Osteoblast (primary cell): ENCODE results near the gene B4GALT1. TPM values are rescaled to one million over a fixed set of nuclear protein-coding genes. Genes with fewer than 3 reads are reported as not detected.

Experiments used
- DNase-seq: peaks from one replicate; pipeline ENCODE4 v3.0.0; 2011; ENCODE audit warnings: low spot score, mixed read lengths; ENCODE audit not compliant: insufficient read length; ENCODE audit errors: missing footprints
- H2AFZ ChIP-seq: 2 replicates; pipeline ENCODE4 v1.6.0; 2011; ENCODE audit warnings: mild to moderate bottlenecking, low read length
- H3K27ac ChIP-seq: 2 replicates; pipeline ENCODE4 v1.5.1; 2011; ENCODE audit warnings: mild to moderate bottlenecking, low read depth, low read length, moderate library complexity
- H3K27me3 ChIP-seq: 2 replicates; pipeline ENCODE4 v1.6.0; 2012; ENCODE audit warnings: mild to moderate bottlenecking, control low read depth, inconsistent platforms, low read length, moderate library complexity; ENCODE audit not compliant: insufficient read depth
- H3K36me3 ChIP-seq: 2 replicates; pipeline ENCODE4 v1.5.1; 2011; ENCODE audit warnings: mild to moderate bottlenecking, low read length, control low read depth, moderate library complexity; ENCODE audit not compliant: insufficient read depth
- H3K4me1 ChIP-seq: 2 replicates; pipeline ENCODE4 v1.5.1; 2011; ENCODE audit warnings: mild to moderate bottlenecking, low read length, control low read depth, moderate library complexity; ENCODE audit not compliant: insufficient read depth
- H3K4me2 ChIP-seq: 2 replicates; pipeline ENCODE4 v1.6.0; 2011; ENCODE audit warnings: mild to moderate bottlenecking, low read length; ENCODE audit not compliant: insufficient read depth
- H3K4me3 ChIP-seq: fragments of 200-600 bp; sonication (generic); 3 replicates; pipeline ENCODE4 v1.5.1; 2012; ENCODE audit warnings: mild to moderate bottlenecking, low read length, inconsistent platforms; ENCODE audit not compliant: insufficient read depth
- H3K79me2 ChIP-seq: 2 replicates; pipeline ENCODE4 v1.6.0; 2012; ENCODE audit warnings: mild to moderate bottlenecking, low read length, control low read depth, inconsistent platforms; ENCODE audit not compliant: insufficient read depth
- H3K9me3 ChIP-seq: 2 replicates; pipeline ENCODE4 v1.5.1; 2011; ENCODE audit warnings: low read depth, low read length, control low read depth
- H4K20me1 ChIP-seq: 2 replicates; pipeline ENCODE4 v1.6.0; 2012; ENCODE audit warnings: mild to moderate bottlenecking, low read length, control low read depth; ENCODE audit not compliant: insufficient read depth
- total RNA-seq: library from RNA; depleted of rRNA; stranded (reverse); fragments of >200 nt; gene quantifications from 2 replicates; pipeline ENCODE4 v1.2.3, GENCODE V29; 2012
- TF ChIP-seq, protein P1 (sequence below): IDR thresholded peaks from 2 replicates; pipeline ENCODE4 v1.5.1; 2011; ENCODE audit warnings: mild to moderate bottlenecking, low read depth, low read length, moderate library complexity; ENCODE audit errors: extremely low read depth

The B4GALT1 gene
- total RNA-seq, 1 donor: 63.7 TPM

DNA sequence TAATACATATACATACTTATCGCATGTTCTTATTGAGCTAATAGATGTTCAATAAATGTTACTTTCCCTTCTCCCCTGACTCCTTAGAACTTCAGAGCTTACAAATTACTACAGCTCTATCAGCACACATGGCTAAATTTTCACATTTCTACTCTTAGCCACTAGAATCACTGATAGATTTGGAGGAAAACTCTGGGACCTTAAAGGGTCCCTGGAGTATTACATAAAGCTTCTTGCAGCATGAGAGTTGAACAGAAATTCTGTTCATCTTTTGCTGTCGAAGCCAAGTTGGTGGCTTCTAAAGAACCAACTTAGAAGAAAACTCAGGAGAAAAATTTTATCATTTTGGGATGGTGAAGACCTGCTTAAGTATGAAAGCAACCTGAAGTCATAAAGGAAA lies 15.5 kb downstream of the B4GALT1 start:
- H3K36me3 ChIP-seq: peaks cover 10% of the 10 kb centered on the region
- H3K4me1 ChIP-seq: peaks cover 42% of the 10 kb centered on the region
- H3K79me2 ChIP-seq: peaks cover 96% of the 10 kb centered on the region
- no peaks in the 10 kb centered on the region for H3K9me3 ChIP-seq
- H3K27ac ChIP-seq: peak overlapping the region; percentile 59
- H3K4me2 ChIP-seq: peak overlapping the region; percentile 66
- H4K20me1 ChIP-seq: peaks cover 60% of the 10 kb centered on the region
- peak overlapping the region; percentile 24 for H3K4me3 ChIP-seq
- TF ChIP-seq, protein P1, sequence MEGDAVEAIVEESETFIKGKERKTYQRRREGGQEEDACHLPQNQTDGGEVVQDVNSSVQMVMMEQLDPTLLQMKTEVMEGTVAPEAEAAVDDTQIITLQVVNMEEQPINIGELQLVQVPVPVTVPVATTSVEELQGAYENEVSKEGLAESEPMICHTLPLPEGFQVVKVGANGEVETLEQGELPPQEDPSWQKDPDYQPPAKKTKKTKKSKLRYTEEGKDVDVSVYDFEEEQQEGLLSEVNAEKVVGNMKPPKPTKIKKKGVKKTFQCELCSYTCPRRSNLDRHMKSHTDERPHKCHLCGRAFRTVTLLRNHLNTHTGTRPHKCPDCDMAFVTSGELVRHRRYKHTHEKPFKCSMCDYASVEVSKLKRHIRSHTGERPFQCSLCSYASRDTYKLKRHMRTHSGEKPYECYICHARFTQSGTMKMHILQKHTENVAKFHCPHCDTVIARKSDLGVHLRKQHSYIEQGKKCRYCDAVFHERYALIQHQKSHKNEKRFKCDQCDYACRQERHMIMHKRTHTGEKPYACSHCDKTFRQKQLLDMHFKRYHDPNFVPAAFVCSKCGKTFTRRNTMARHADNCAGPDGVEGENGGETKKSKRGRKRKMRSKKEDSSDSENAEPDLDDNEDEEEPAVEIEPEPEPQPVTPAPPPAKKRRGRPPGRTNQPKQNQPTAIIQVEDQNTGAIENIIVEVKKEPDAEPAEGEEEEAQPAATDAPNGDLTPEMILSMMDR: no peak
- no peak for DNase-seq
- no peak overlapping the region for H2AFZ ChIP-seq
- H3K27me3 ChIP-seq: no peaks in the 10 kb centered on the region

DNA sequence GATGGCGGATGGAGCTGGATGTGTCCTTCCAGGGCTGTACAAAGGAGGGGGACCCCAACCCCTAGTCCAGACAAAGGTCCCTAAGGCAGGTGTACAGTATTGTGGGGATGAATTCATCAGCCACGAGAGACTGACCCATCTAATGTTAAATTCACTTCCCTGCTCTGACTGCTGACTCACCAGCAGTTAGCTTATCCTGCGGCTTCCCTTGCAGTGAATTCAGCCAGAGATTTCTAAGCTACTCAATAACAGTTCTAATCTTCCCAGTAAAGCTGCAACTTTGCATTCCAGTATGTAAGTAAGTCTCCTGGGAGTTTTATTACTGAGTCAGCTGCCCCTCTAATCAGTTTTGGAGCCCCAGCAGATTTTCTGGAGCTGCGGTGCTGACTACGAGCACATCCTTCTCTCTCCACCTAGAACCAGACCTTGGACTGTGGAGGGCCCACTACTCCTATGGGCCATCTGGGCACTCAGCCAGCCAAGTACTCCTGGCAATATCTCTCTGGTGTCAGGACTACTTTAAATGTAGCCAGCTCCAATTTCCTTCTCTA lies 16.1 kb downstream of the B4GALT1 start:
- Histone ChIP-seq H3K9me3 (no peaks in the 10 kb centered on the region), H3K4me1 (peaks cover 44% of the 10 kb centered on the region), H3K4me2 (peak overlapping the region; percentile 66), H3K27ac (peak overlapping the region; percentile 59), H3K27me3 (no peaks in the 10 kb centered on the region), H4K20me1 (peaks cover 61% of the 10 kb centered on the region), H3K79me2 (peaks cover 96% of the 10 kb centered on the region), H2AFZ (no peak overlapping the region), H3K4me3 (peak overlapping the region; percentile 24), H3K36me3 (peaks cover 16% of the 10 kb centered on the region)
- peak; percentile 89 for DNase-seq
- TF ChIP-seq, protein P1: no peak

DNA sequence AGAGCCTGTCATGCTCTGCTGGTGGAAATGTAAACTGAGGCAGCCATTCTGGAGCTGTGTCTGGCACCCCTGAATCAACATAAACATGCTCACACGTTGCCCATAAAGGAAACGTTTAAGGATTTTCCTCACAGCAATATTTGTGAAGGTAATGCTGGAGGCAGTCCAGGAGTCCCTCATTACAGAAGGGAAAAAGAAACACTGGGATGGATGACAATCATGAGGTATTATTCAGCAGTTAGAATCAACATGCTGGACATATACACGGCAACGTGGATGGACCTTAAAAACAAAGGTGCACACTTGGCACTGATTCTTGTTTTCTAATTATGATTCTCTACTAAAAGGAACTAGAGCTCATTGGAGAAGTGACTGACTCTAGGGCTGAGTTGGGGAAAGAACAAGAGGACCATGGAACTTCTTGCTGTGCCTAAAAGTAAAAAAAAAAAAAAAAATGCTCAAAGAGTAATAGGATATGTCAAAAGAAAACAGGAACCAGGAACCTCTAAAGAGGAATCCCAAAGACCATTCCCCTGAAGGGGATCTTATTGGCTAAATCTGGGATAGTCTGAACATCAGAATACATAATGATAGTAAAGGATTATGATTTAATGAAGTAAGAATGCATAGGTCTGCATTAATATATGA lies 18.6 kb downstream of the B4GALT1 start:
- Histone ChIP-seq H3K36me3 (peaks cover 12% of the 10 kb centered on the region), H3K27ac (peak overlapping the region; percentile 3), H3K27me3 (no peaks in the 10 kb centered on the region), H3K4me1 (peaks cover 43% of the 10 kb centered on the region), H3K4me3 (no peak overlapping the region), H2AFZ (no peak overlapping the region), H3K79me2 (peaks cover 96% of the 10 kb centered on the region), H4K20me1 (peaks cover 65% of the 10 kb centered on the region), H3K4me2 (no peak overlapping the region), H3K9me3 (no peaks in the 10 kb centered on the region)
- DNase-seq: no peak
- TF ChIP-seq, protein P1: no peak

DNA sequence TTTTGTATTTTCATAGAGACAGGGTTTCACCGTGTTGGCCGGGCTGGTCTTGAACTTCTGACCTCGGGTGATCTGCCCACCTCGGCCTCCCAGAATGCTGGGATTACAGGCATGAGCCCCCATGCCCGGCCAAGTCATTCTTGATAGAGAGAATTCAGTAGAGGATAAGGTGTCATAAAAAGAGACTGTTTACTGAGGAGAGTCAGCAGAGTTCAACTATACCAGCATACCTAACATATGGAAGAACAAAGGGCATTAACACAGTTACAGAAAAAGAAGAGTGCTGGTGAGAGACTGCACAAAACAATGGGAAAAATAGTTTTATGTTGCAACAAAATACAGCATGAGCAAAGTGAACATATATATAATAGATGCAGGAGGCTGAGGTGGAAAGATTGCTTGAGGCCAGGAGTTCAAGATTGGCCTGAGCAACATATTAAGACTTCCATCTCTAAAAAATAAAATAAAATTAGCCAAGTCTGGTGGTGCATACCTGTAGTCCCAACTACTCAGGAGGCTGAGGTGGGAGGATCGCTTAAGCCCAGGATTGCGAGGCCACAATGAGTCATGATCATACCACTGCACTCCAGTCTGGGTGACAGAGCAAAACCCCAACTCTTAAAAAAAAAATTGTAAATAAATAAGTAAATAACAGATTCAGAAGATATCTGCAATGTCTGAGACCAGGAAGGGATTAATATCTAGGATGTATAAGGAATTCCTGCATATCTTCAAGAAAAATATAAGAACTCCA lies 19.5 kb downstream of the B4GALT1 start:
- DNase-seq: no peak
- no peak overlapping the region for H3K4me2 ChIP-seq
- H3K27ac ChIP-seq: no peak overlapping the region
- H3K4me1 ChIP-seq: peaks cover 51% of the 10 kb centered on the region
- no peak overlapping the region for H2AFZ ChIP-seq
- H3K36me3 ChIP-seq: peaks cover 12% of the 10 kb centered on the region
- H3K4me3 ChIP-seq: no peak overlapping the region
- peaks cover 94% of the 10 kb centered on the region for H3K79me2 ChIP-seq
- no peaks in the 10 kb centered on the region for H3K27me3 ChIP-seq
- H3K9me3 ChIP-seq: no peaks in the 10 kb centered on the region
- TF ChIP-seq, protein P1: no peak
- peaks cover 71% of the 10 kb centered on the region for H4K20me1 ChIP-seq
